PC-3 (cell line): ENCODE measurements around the gene TEC. TPM values are rescaled to one million over a fixed set of nuclear protein-coding genes. Genes with fewer than 3 reads are reported as not detected.

ENCODE experiments used
- ATAC-seq: fragments of 200-7000 bp; cut with Tn5 transposase; 2 replicates; pipeline ENCODE4 v1.9.1; 2020; ENCODE audit warnings: mild to moderate bottlenecking, moderate library complexity
- BruUV-seq: library from RNA; stranded (reverse); fragments of 400-500 nt; replicated peaks from 2 replicates; lab custom pipeline; 2021; lab: Mats Ljungman, UMichigan
- CTCF ChIA-PET: fragments of 300-600 bp; sonication (Branson Sonifier 250); formaldehyde crosslinking; loops from one replicate; lab custom pipeline; 2022; ENCODE audit warnings: antibody characterized with exemption; lab: Charles Lee
- POLR2A ChIA-PET: fragments of 300-600 bp; sonication (Branson Sonifier 250); formaldehyde crosslinking; loops from one replicate; lab custom pipeline; 2022; ENCODE audit warnings: antibody characterized with exemption; ENCODE audit not compliant: unreplicated experiment; lab: Charles Lee
- DNase-seq: peaks from one replicate; pipeline ENCODE4 v3.0.0-alpha.2; 2015
- H2AFZ ChIP-seq: fragments of 300-600 bp; sonication (generic); 2 replicates; pipeline ENCODE4 v1.6.0; 2016; ENCODE audit warnings: antibody characterized with exemption, low read length
- H3F3A ChIP-seq: fragments of 300-600 bp; sonication (generic); one replicate; pipeline ENCODE4 v1.6.0; 2017; ENCODE audit warnings: antibody characterized with exemption, low read length, control low read depth, mild to moderate bottlenecking; ENCODE audit not compliant: unreplicated experiment
- H3K27ac ChIP-seq: fragments of 300-600 bp; sonication (generic); 2 replicates; pipeline ENCODE4 v1.5.1; 2016; ENCODE audit warnings: mild to moderate bottlenecking, low read length
- H3K27me3 ChIP-seq: fragments of 300-600 bp; sonication (generic); 2 replicates; pipeline ENCODE4 v1.6.1; 2016; ENCODE audit warnings: low read length, mixed read lengths
- H3K36me3 ChIP-seq: fragments of 300-600 bp; sonication (generic); 2 replicates; pipeline ENCODE4 v1.6.1; 2016; ENCODE audit warnings: low read depth, mixed run types, low read length, mixed read lengths
- H3K4me1 ChIP-seq: fragments of 300-600 bp; sonication (generic); 2 replicates; pipeline ENCODE4 v1.5.1; 2016; ENCODE audit warnings: low read length; ENCODE audit not compliant: insufficient read depth
- H3K4me2 ChIP-seq: fragments of 300-600 bp; sonication (generic); 2 replicates; pipeline ENCODE4 v1.6.0; 2016; ENCODE audit warnings: low read length
- H3K4me3 ChIP-seq: fragments of 300-600 bp; sonication (generic); 2 replicates; pipeline ENCODE4 v1.5.1; 2016; ENCODE audit warnings: mild to moderate bottlenecking, low read length, mixed read lengths
- H3K79me2 ChIP-seq: fragments of 300-600 bp; sonication (generic); 2 replicates; pipeline ENCODE4 v1.6.1; 2017; ENCODE audit warnings: low read length, mixed read lengths
- H3K9ac ChIP-seq: fragments of 300-600 bp; sonication (generic); 2 replicates; pipeline ENCODE4 v1.6.0; 2016; ENCODE audit warnings: mild to moderate bottlenecking, low read length
- H3K9me2 ChIP-seq: fragments of 300-600 bp; sonication (generic); replicated peaks from 2 replicates; pipeline ENCODE4 v1.6.1; 2016; ENCODE audit warnings: mixed run types, low read length, mixed read lengths
- H3K9me3 ChIP-seq: fragments of 300-600 bp; sonication (generic); 2 replicates; pipeline ENCODE4 v1.6.1; 2016; ENCODE audit warnings: low read length, mixed read lengths
- H4K20me1 ChIP-seq: fragments of 300-600 bp; sonication (generic); 2 replicates; pipeline ENCODE4 v1.6.1; 2016; ENCODE audit warnings: low read length, mixed read lengths
- CTCF ChIP-seq: fragments of 300-600 bp; sonication (generic); conservative IDR thresholded peaks from 2 replicates; pipeline ENCODE4 v1.5.1; 2017; ENCODE audit warnings: antibody characterized with exemption, low read depth, mild to moderate bottlenecking, low read length
- EZH2 ChIP-seq: fragments of 300-600 bp; sonication (generic); IDR thresholded peaks from one replicate; pipeline ENCODE4 v1.6.1; 2017; ENCODE audit warnings: antibody characterized with exemption, mild to moderate bottlenecking, low read length; ENCODE audit not compliant: unreplicated experiment
- EZH2phosphoT487 ChIP-seq: fragments of 300-600 bp; sonication (generic); IDR thresholded peaks from 2 replicates; pipeline ENCODE4 v1.6.1; 2018; ENCODE audit warnings: mild to moderate bottlenecking, antibody characterized with exemption, low read length, borderline replicate concordance
- intact Hi-C: fragments of 100-400 bp; cut with micrococcal nuclease; formaldehyde crosslinking; loops from 2 replicates; pipeline ENCODE4 v1.9.0; 2023
- total RNA-seq: library from RNA; depleted of rRNA; stranded (reverse); fragments of >200 nt; gene quantifications from 2 replicates; pipeline ENCODE4 v1.2.3, GENCODE V29; 2014

Gene TEC
- total RNA-seq, 1 experiment from 2014 or later = 10.4 TPM

GRCh38 chr4:48184882-48185281 lies 84.8 kb downstream of the TEC start:
- Histone ChIP-seq H3K4me3 (no peak overlapping the region), H2AFZ (no peak overlapping the region), H3K4me1 (no peaks in the 10 kb centered on the region), H3K4me2 (no peak overlapping the region), H3K9me3 (no peaks in the 10 kb centered on the region), H3K27ac (no peak overlapping the region), H3K9me2 (no peaks in the 10 kb centered on the region), H4K20me1 (no peaks in the 10 kb centered on the region), H3K36me3 (no peaks in the 10 kb centered on the region), H3K27me3 (no peaks in the 10 kb centered on the region), H3K9ac (no peak overlapping the region), H3K79me2 (no peaks in the 10 kb centered on the region), H3F3A (no peaks in the 10 kb centered on the region)
- DNase-seq (no peak), ATAC-seq (no peak)
- POLR2A ChIA-PET = no interaction called here
- CTCF ChIA-PET = no interaction called here
- TF ChIP-seq EZH2phosphoT487 (no peak), EZH2 (no peak), CTCF (no peak)
- BruUV-seq = no TSS peak
- intact Hi-C loops = no loop called here

GRCh38 chr4:48180234-48180633 lies 89.4 kb downstream of the TEC start:
- Histone ChIP-seq H3K79me2 (no peaks in the 10 kb centered on the region), H3K36me3 (no peaks in the 10 kb centered on the region), H4K20me1 (no peaks in the 10 kb centered on the region), H3K27me3 (no peaks in the 10 kb centered on the region), H3K27ac (no peak overlapping the region), H3K4me1 (peaks cover 10% of the 10 kb centered on the region), H3K9me2 (no peaks in the 10 kb centered on the region), H3K4me3 (no peak overlapping the region), H3K9me3 (no peaks in the 10 kb centered on the region), H3F3A (no peaks in the 10 kb centered on the region), H3K4me2 (no peak overlapping the region), H3K9ac (no peak overlapping the region), H2AFZ (no peak overlapping the region)
- POLR2A ChIA-PET = no interaction called here
- no peak for TF ChIP-seq EZH2
- no peak for TF ChIP-seq EZH2phosphoT487
- TF ChIP-seq CTCF = no peak
- DNase-seq (no peak), ATAC-seq (no peak)
- no TSS peak for BruUV-seq
- CTCF ChIA-PET = no interaction called here
- intact Hi-C loops = no loop called here

GRCh38 chr4:48178931-48179330 lies 90.7 kb downstream of the TEC start:
- TF ChIP-seq CTCF = no peak
- TF ChIP-seq EZH2phosphoT487 = no peak
- no peak for TF ChIP-seq EZH2
- intact Hi-C loops = no loop called here
- ATAC-seq (no peak), DNase-seq (no peak)
- no peaks in the 10 kb centered on the region for H3K9me3 ChIP-seq
- no peak overlapping the region for H3K4me2 ChIP-seq
- ChIA-PET POLR2A (no interaction called here), CTCF (no interaction called here)
- H3K4me1 ChIP-seq = peaks cover 17% of the 10 kb centered on the region
- no TSS peak for BruUV-seq
- no peak overlapping the region for H3K4me3 ChIP-seq
- no peaks in the 10 kb centered on the region for H3K79me2 ChIP-seq
- H3K9ac ChIP-seq = no peak overlapping the region
- no peak overlapping the region for H2AFZ ChIP-seq
- H3K27ac ChIP-seq = no peak overlapping the region
- H4K20me1 ChIP-seq = no peaks in the 10 kb centered on the region
- no peaks in the 10 kb centered on the region for H3F3A ChIP-seq
- H3K27me3 ChIP-seq = no peaks in the 10 kb centered on the region
- H3K9me2 ChIP-seq = no peaks in the 10 kb centered on the region
- no peaks in the 10 kb centered on the region for H3K36me3 ChIP-seq
